K562 (cell line): Measurements from ENCODE around the gene CHRNB4. TPM values are rescaled to one million over a fixed set of nuclear protein-coding genes. Genes with fewer than 3 reads are reported as not detected.

Source experiments
- ATAC-seq: fragments of 200-7000 bp; cut with Tn5 transposase; 3 replicates; pipeline ENCODE4 v1.9.1; 2020; ENCODE audit warnings: moderate library complexity
- BruUV-seq: library from RNA; stranded (reverse); fragments of 400-500 nt; replicated peaks from 2 replicates; lab custom pipeline; 2021; lab: Mats Ljungman, UMichigan
- CTCF ChIA-PET: fragments of 300-600 bp; formaldehyde crosslinking; extraction: SDS; loops from one replicate; lab custom pipeline; 2021; ENCODE audit warnings: low intra/inter-chr PET ratio; lab: Yijun Ruan, JAX
- POLR2A ChIA-PET: fragments of 300-600, 350-650 bp; sonication (Branson Sonifier 250); formaldehyde crosslinking; extraction: SDS; loops from one replicate; lab custom pipeline; 2021; ENCODE audit warnings: antibody characterized with exemption, inconsistent platforms; lab: Yijun Ruan, JAX
- DNase-seq, 4 experiments: peaks; one replicate each; pipeline versions ENCODE4 v3.0.0 to v3.0.0-alpha.2; 2011 to 2018; ENCODE audit warnings: low spot score in 3 of 4, mixed read lengths in 3 of 4; ENCODE audit errors: extremely low read depth in 1 of 4
- FAIRE-seq: peaks from 2 replicates; lab custom pipeline; 2011; peaks lifted over from hg19 to GRCh38; lab: Jason Lieb, UNC
- H2AFZ ChIP-seq: 2 replicates; pipeline ENCODE4 v1.6.0; 2011; ENCODE audit warnings: low read depth, low read length, control low read depth, inconsistent platforms
- H3K27ac ChIP-seq: fragments of 200-600 bp; 3 replicates; pipeline ENCODE4 v1.8.0; 2011; ENCODE audit warnings: low read depth, mild to moderate bottlenecking, control low read depth, inconsistent platforms, low read length, moderate library complexity, mixed read lengths; ENCODE audit errors: extremely low read depth
- H3K27me3 ChIP-seq, 2 experiments: fragments of 300-600 bp in 1 of 2; 2 replicates in 1 of 2; 3 replicates in 1 of 2; pipeline versions ENCODE4 v1.6.0 to v1.8.0; 2011; ENCODE audit warnings: inconsistent platforms in 2 of 2, low read length in 2 of 2, mild to moderate bottlenecking in 1 of 2, mixed read lengths in 1 of 2, moderate library complexity in 1 of 2; ENCODE audit not compliant: control insufficient read depth in 2 of 2, insufficient read depth in 2 of 2
- H3K36me3 ChIP-seq: fragments of 300-600 bp; 3 replicates; pipeline ENCODE4 v1.8.0; 2011; ENCODE audit warnings: mild to moderate bottlenecking, low read length, inconsistent platforms; ENCODE audit not compliant: control insufficient read depth, insufficient read depth
- H3K4me1 ChIP-seq, 2 experiments: fragments of 200-600 bp in 1 of 2; replicated peaks in 1 of 2; 2 replicates in 1 of 2; 3 replicates in 1 of 2; pipeline versions ENCODE4 v1.5.1 to v1.8.0; 2011; ENCODE audit warnings: inconsistent platforms in 2 of 2, low read length in 2 of 2, mild to moderate bottlenecking in 1 of 2, mixed read lengths in 1 of 2, moderate library complexity in 1 of 2; ENCODE audit not compliant: control insufficient read depth in 2 of 2, insufficient read depth in 2 of 2
- H3K4me2 ChIP-seq: 2 replicates; pipeline ENCODE4 v1.6.1; 2011; ENCODE audit warnings: low read length, control low read depth, inconsistent platforms, mixed read lengths; ENCODE audit not compliant: insufficient read depth
- H3K4me3 ChIP-seq: fragments of 200-600 bp; sonication (generic), shearing (Covaris generic); 2 replicates; pipeline ENCODE4 v1.5.1; 2016; ENCODE audit warnings: control low read depth, inconsistent platforms
- H3K79me2 ChIP-seq: fragments of 200-600 bp; 3 replicates; pipeline ENCODE4 v1.8.0; 2011; ENCODE audit warnings: low read length, inconsistent platforms; ENCODE audit not compliant: control insufficient read depth, insufficient read depth
- H3K9ac ChIP-seq, 2 experiments: 2 replicates each; pipeline versions ENCODE4 v1.6.0 to v1.6.1; 2011; ENCODE audit warnings: low read depth in 2 of 2, low read length in 2 of 2, control low read depth in 1 of 2, inconsistent platforms in 1 of 2, mild to moderate bottlenecking in 1 of 2, mixed read lengths in 1 of 2; ENCODE audit not compliant: insufficient read depth in 1 of 2
- H3K9me1 ChIP-seq: one replicate; pipeline ENCODE4 v1.6.0; 2011; ENCODE audit warnings: inconsistent platforms, mild to moderate bottlenecking, low read length, moderate library complexity; ENCODE audit not compliant: control insufficient read depth, insufficient read depth
- H3K9me3 ChIP-seq: replicated peaks from 2 replicates; pipeline ENCODE4 v1.5.1; 2011; ENCODE audit warnings: low read depth, low read length, inconsistent platforms; ENCODE audit not compliant: control insufficient read depth, insufficient read depth
- H4K20me1 ChIP-seq: replicated peaks from 2 replicates; pipeline ENCODE4 v1.6.1; 2011; ENCODE audit warnings: low read length, inconsistent platforms, mixed read lengths; ENCODE audit not compliant: control insufficient read depth, insufficient read depth
- BDP1 ChIP-seq: IDR thresholded peaks from 3 replicates; pipeline ENCODE4 v1.6.1; 2011; ENCODE audit not compliant: insufficient read length, insufficient read depth
- ILK ChIP-seq: fragments of 450-650 bp; IDR thresholded peaks from 2 replicates; pipeline ENCODE4 v1.6.1; 2016; ENCODE audit warnings: missing genetic modification characterization, low read depth, mild to moderate bottlenecking, missing compliant biosample characterization, moderate library complexity, borderline replicate concordance
- NR3C1 ChIP-seq: sonication (generic); formaldehyde crosslinking; IDR thresholded peaks from 2 replicates; pipeline ENCODE4 v1.8.1; 2022; ENCODE audit warnings: missing genetic modification reagents
- U2AF1 ChIP-seq: fragments of 200-400 bp; formaldehyde crosslinking; optimal IDR thresholded peaks from 2 replicates; pipeline ENCODE3; 2017; ENCODE audit warnings: mild to moderate bottlenecking, low read depth, low read length, moderate library complexity
- ZNF282 ChIP-seq: sonication (generic); formaldehyde crosslinking; IDR thresholded peaks from 2 replicates; pipeline ENCODE4 v1.8.1; 2023; ENCODE audit warnings: missing genetic modification reagents
- WGBS: fragments of 100-300 bp; shearing (Covaris generic); methylation state at CpG from one replicate; pipeline ENCODE4 v1.1.6; 2016; ENCODE audit warnings: low coverage, mixed read lengths; ENCODE audit not compliant: insufficient coverage; ENCODE audit errors: missing lambda C conversion rate; 5-methylcytosine and 5-hydroxymethylcytosine counted together
- in situ Hi-C: fragments of 300-500 bp; cut with MboI; formaldehyde crosslinking; loops from 4 replicates; pipeline ENCODE4 v1.15.0; 2018; ENCODE audit warnings: inconsistent platforms, mixed read lengths
- intact Hi-C: fragments of 100-400 bp; cut with micrococcal nuclease; formaldehyde crosslinking; loops from 2 replicates; pipeline ENCODE4 v1.14.2; 2022
- polyA plus RNA-seq, 8 experiments: library from polyadenylated mRNA; depleted of rRNA in 4 of 8; stranded (reverse) in 5 of 8; unstranded in 3 of 8; fragments of >200 nt; fragmentation: Nextera tagmentation in 2 of 8; fragmentation: Illumina TruSeq in 1 of 8; extraction: Ambion mirVana in 2 of 8; extraction: Trizol in 1 of 8; gene quantifications; 2 replicates each; pipeline versions ENCODE4 v1.2.1 to v1.2.3, GENCODE V29; 2011 to 2014; ENCODE audit warnings: inconsistent platforms in 1 of 8, missing spikeins in 1 of 8
- total RNA-seq, 7 experiments: library from RNA; depleted of rRNA in 6 of 7; stranded (reverse); fragments of >200 nt in 6 of 7; fragmentation: Illumina TruSeq in 2 of 7; extraction: Trizol in 2 of 7; gene quantifications; 2 replicates each; pipeline versions ENCODE4 v1.2.1 to v1.2.3, GENCODE V29; 2011 to 2021; ENCODE audit warnings: low replicate concordance in 1 of 7
- TF ChIP-seq, protein P1 (sequence below): IDR thresholded peaks from 2 replicates; pipeline ENCODE4 v1.6.1; 2014; ENCODE audit warnings: antibody characterized with exemption

Gene CHRNB4
- total and polyA plus RNA-seq, 9 of the 15 experiments (the other 6 are each of a cell fraction or from before 2014, with no cell fraction given): 0.08 to 0.18 TPM; not detected in 7

DNA sequence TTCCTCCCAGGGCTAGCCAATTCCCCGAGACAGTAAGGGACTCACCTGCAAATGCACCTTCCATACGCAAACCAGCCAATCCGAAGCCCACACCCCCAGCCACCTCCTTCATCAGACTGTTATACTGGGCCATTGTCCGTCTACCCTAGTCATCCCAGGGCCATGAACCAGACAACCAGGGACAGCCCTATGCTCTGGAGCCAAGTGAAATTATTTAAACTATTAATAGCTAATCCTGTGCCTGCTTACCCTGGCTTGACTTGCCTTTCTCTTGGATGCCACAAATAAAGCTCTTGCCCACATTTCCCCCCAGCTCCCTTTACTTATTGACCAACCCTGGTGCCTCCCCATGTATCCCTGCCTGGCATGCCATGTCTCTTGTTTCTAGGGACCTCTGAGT is 4.0 kb upstream of the CHRNB4 start (continued):
- no peak for TF ChIP-seq U2AF1

DNA sequence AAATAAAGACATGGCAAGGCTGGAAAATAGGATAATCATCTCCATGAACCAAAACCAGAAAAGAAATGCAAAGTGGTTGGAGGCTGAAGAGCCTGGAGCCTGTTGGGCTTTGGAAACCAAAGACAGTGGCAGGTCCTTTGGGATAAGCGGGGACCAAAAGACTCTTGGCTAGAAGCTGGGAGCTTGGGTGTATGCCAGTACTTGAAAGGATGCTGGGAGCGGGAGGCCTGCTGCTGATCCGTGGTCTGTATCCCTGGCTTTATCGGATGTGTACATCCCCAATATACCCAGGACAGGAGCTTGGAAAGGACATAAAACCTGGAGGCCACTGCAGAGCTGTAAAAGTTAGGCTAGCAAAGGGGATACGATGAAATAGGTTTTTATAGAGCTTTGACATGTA is 1.3 kb upstream of the CHRNB4 start:
- 2% methylated on average over 5 of the region's 5 CpGs for WGBS
- no peak overlapping the region for H3K4me3 ChIP-seq
- H3K4me2 ChIP-seq: no peak overlapping the region
- no peak overlapping the region for H2AFZ ChIP-seq
- H3K9me3 ChIP-seq: no peaks in the 10 kb centered on the region
- BruUV-seq: no TSS peak
- no peak for TF ChIP-seq NR3C1 (CRISPR knock-in tag)
- TF ChIP-seq BDP1: no peak
- TF ChIP-seq ZNF282 (CRISPR knock-in tag): no peak
- no peak for TF ChIP-seq ILK (tag)
- TF ChIP-seq, protein P1, sequence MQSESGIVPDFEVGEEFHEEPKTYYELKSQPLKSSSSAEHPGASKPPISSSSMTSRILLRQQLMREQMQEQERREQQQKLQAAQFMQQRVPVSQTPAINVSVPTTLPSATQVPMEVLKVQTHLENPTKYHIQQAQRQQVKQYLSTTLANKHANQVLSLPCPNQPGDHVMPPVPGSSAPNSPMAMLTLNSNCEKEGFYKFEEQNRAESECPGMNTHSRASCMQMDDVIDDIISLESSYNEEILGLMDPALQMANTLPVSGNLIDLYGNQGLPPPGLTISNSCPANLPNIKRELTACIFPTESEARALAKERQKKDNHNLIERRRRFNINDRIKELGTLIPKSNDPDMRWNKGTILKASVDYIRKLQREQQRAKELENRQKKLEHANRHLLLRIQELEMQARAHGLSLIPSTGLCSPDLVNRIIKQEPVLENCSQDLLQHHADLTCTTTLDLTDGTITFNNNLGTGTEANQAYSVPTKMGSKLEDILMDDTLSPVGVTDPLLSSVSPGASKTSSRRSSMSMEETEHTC: no peak
- intact Hi-C loops (no loop called here), in situ Hi-C loops (no loop called here)
- DNase-seq (no peak), ATAC-seq (no peak), FAIRE-seq (no peak)
- H3K27me3 ChIP-seq: peaks cover 14 to 35% of the 10 kb centered on the region in 2 experiments; a peak in 4 of 5 replicates
- no peaks in the 10 kb centered on the region for H3K9me1 ChIP-seq
- no peak overlapping the region for H3K27ac ChIP-seq
- H3K36me3 ChIP-seq: no peaks in the 10 kb centered on the region
- H3K9ac ChIP-seq: no peak overlapping the region
- no peaks in the 10 kb centered on the region for H3K79me2 ChIP-seq
- POLR2A ChIA-PET: interaction anchor here (0.6 to 1.3 kb wide), 5 partner anchors 21 to 344 kb away, joined by 3 to 4 read pairs (median 3); no protein-coding TSS in a partner anchor
- H4K20me1 ChIP-seq: no peaks in the 10 kb centered on the region
- CTCF ChIA-PET: no interaction called here
- H3K4me1 ChIP-seq: peaks cover 3 to 12% of the 10 kb centered on the region in 2 experiments; a peak in 3 of 5 replicates
